AG09309 (cell line): ENCODE results near the gene ZYX.

Experiments
- DNase-seq: peaks from one replicate; pipeline ENCODE4 v3.0.0-alpha.2; 2010; ENCODE audit warnings: low read depth
- H3K4me3 ChIP-seq: 2 replicates; pipeline ENCODE4 v1.5.1; 2011; ENCODE audit warnings: mild to moderate bottlenecking, low read depth, low read length, moderate library complexity; ENCODE audit not compliant: control insufficient read depth
- CTCF ChIP-seq: IDR thresholded peaks from 2 replicates; pipeline ENCODE4 v1.5.1; 2011; ENCODE audit warnings: mild to moderate bottlenecking, low read depth, low read length, inconsistent platforms; ENCODE audit not compliant: insufficient read depth, control insufficient read depth; ENCODE audit errors: missing control alignments

ZYX gene

GRCh38 chr7:143433759-143434158 is 52.6 kb downstream of the ZYX start:
- no peak for TF ChIP-seq CTCF
- no peak for DNase-seq
- H3K4me3 ChIP-seq, result no peak overlapping the region

GRCh38 chr7:143434660-143435059 is 53.5 kb downstream of the ZYX start:
- DNase-seq, result no peak
- no peak overlapping the region for H3K4me3 ChIP-seq
- TF ChIP-seq CTCF, result no peak

GRCh38 chr7:143435266-143435665 is 54.1 kb downstream of the ZYX start:
- no peak overlapping the region for H3K4me3 ChIP-seq
- DNase-seq, result no peak
- TF ChIP-seq CTCF, result no peak

GRCh38 chr7:143436325-143436946 is 55.3 kb downstream of the ZYX start:
- no peak for TF ChIP-seq CTCF
- H3K4me3 ChIP-seq, result no peak overlapping the region
- no peak for DNase-seq

- TF ChIP-seq CTCF, result no peak
- no peak for DNase-seq
- no peak overlapping the region for H3K4me3 ChIP-seq
These were observed 56.4 kb downstream of the ZYX start for GRCh38 chr7:143437578-143437977.

- H3K4me3 ChIP-seq, result no peak overlapping the region
- DNase-seq, result no peak
- TF ChIP-seq CTCF, result no peak
These were observed 58.7 kb downstream of the ZYX start for GRCh38 chr7:143439866-143440265.
